Body of pancreas (tissue), 4 donors: ENCODE measurements around the gene PDE2A.

ENCODE experiments used
- CTCF ChIP-seq, 7 experiments: fragments of 450-650 bp in 4 of 7; fragments of 200-600 bp in 3 of 7; sonication (generic) in 3 of 7; IDR thresholded peaks; one replicate each; pipeline ENCODE4 v1.5.1; 2016 to 2019; ENCODE audit warnings: antibody characterized with exemption in 7 of 7
- POLR2A ChIP-seq, 3 donors: fragments of 450-650 bp; IDR thresholded peaks; one replicate each; pipeline ENCODE4 v1.6.1; 2016; ENCODE audit warnings: antibody characterized with exemption in 3 of 3, mild to moderate bottlenecking in 2 of 3

- no peak for TF ChIP-seq POLR2A (IDR thresholded peaks at IDR 0.05)
- TF ChIP-seq CTCF (IDR thresholded peaks at IDR 0.05), result no peak
Measured at GRCh38 chr11:72579816-72580641, 94.2 kb downstream of the PDE2A start.
